ENCODE data around the gene AMD1.
"Not testable (repeated sequence)": the region's sequence is repeated elsewhere in the genome, so short reads cannot be mapped to it uniquely, and the experiment has no call there.

The AMD1 gene

DNA sequence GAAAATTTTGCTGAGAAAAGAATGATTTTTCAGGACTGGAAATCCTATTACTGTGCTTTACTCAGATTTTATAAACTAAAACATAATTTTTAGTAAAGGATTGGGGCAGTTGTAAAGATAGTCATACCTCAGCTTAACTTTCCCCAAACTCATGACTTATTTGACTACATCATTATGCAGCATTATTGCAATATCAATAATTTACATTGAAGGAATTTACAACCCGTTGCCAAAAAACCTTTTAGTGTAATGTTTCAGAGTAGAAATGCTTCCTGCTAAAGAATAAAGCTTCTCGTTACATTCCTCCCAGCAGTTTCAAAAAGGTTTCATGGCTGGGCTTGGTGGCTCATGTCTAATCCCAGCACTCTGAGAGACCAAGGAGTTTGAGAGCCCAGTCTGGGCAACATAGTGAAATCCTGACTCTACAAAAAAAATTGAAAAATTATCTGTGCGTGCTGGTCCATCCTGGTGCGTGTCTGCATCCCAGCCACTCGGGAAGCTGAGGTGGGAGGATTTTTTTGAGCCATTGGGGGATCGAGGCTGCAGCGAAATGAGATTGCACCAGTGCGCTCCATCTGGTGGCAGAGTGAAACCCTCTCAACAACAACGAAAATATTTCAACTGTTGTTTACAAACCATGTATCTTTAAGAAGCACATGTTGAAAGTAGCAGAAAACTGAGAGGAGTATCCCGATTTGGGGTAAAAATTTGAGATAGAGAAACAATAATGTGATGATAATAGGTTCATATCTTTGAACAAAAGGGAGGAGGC, 4.4 kb downstream of the AMD1 start:
- DNase-seq (ENCODE audit: low spot score) = no peak

DNA sequence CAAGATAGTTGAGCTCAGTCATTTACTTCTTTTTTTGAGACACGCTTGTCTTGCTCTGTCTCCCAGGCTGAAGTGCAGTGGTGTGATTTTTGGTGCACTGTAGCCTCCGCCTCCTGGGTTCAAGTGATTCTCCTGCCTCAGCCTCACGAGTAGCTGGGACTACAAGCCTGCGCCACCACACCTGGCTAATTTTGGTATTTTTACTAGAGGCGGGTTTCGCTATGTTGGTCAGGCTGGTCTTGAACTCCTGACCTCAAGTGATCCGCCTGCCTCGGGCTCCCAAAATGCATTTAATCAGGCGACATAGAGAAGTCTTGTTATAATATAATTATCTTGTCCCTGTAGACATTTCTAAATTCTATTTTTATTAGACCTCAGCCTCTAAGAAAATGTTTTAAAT, 6.1 kb downstream of the AMD1 start:
- DNase-seq (ENCODE audit: low spot score) = no peak

DNA sequence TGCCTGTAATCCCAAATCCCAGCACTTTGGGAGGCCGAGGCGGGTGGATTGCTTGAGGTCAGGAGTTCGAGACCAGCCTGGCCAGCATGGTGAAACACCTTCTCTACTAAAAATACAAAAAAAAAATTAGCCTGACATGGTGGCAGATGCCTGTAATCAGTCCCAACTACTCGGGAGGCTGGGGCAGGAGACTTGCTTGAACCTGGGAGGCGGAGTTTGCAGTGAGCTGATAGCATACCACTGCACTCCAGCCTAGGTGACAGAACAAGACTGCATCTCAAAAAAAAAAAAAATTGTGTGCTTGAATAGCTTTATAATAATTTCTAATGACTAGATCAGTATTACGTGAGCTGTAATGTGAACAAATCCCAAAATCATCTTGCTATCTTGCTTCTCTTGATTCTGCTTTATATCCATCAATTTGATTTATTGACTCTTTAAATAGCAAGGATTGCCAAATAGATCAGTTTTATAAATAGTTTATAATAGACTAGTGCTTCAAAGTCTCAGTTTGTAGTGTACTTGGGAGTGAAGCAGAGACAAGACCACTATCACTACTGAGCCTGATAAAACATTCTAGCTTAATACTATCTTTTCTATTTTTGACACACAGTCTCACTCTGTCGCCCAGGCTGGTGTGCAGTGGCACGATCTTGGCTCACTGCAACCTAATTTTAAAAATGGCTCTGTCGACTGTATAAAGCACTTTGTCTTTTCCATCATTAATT, 7.1 kb downstream of the AMD1 start:
- no peak for DNase-seq (ENCODE audit: low spot score)

DNA sequence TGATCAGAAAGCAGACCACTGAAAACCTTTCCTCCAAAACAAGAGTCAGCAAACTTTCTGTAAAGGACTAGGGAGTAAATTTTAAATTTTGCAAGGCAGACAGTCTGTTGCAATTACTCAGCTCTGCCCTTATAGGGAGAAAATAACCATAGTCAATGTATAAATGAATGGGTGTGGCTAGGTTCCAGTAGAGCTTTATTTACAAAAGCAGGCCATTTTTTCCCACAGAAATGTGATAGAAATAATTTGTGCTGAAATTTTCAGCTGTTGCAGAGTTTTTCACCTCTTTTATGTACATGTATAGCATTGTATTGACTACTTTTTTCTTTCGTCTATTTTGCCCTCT, 7.7 kb downstream of the AMD1 start:
- DNase-seq (ENCODE audit: low spot score) = no peak

DNA sequence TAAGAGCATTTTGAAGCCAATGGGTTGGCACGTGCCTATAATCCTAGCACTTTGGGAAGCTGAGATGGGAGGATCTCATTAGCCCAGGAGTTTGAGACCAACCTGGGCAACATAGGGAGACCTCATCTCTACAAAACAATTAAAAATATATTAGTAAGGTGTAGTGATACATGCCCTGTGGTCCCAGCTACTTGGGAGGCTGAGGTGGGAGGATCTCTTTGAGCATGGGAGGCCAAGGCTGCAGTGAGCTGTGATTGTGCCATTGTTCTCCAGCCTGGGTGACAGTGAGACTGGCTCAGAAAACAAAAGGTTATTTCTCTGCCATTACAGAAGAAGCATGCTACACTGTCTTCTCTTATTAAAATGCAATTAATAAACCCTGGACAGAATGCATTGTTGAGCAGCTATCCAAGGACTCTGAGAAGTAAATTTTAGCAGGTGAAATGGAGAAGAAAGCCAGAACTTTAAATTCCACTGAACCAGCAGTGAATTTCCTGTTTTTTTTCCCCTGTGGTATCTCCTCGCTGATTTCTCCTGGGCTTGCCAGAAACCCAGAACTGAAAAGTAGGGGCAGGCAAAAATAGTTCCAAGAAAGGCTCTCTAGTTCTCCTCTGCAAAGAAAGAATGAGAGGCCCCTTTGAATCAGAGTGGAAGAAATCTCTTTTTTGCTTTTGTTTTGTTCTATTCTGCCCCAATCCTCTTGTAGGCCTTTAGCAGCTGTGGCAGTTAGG, 8.4 kb downstream of the AMD1 start:
- DNase-seq (ENCODE audit: low spot score) = no peak

DNA sequence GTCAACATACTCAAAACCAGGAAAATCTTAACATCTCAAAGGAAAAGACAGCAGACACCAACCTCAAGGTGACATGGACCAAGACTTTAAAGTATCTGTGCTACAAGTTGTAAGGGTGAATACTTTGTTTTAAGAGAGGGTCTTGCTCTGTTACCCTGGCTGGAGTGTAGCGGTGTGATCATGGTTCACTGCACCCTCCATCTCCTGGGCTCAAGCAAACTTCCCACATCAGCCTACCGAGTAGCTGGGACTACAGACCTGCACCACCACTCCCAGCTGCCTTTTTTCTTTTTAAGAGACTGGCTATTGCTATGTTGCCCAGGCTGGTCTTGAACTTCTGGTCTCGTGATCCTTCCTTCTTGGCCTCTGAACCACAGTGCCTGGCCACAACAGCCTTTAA, 9.7 kb downstream of the AMD1 start:
- DNase-seq (ENCODE audit: low spot score) = no peak

DNA sequence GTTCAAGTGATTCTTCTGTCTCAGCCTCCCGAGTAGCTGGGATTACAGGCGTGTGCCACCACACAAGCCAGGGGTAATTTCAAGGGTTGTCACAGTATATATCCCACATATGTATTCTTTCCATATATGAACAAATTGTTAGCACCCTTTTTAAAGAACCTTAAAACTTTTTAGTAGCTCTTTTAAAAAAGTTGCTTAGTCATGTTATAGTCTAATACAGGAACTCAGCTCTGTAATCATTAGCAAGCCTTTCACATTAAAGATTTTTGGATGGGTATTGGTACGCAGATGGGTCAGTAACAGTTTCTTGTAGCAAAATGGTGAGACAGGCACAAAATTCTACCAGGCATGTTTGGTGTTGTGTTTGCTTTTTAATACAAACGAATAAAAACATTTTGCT, 10.9 kb downstream of the AMD1 start:
- DNase-seq (ENCODE audit: low spot score) = no peak

DNA sequence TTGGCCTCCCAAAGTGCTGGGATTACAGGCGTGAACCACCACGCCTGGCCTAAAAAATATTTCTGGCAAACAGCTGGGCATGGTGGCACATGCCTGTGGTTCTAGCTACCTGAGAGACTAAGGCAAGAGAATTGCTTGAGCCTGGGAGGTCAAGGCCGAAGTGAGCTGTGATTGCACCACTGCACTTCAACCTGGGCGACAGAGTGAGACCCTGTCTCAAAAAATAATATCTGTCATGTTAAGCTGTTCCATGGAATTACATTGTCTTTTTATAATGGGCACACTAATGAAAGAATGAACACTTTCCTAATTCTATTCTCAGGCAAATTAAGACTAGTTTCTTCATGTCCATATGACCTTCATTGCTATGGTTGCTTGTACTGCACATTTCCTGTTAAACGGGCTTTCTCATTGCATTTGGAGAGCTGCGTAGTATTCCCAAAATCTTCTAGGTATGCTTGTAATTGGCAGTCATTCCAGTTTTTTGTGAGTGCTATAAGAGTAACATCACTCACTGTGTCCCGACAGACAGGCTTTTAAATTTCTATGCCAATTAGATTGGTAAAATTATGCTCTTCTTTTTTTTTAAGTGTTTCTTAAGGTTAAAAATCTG, 12.1 kb downstream of the AMD1 start:
- no peak for DNase-seq (ENCODE audit: low spot score)

DNA sequence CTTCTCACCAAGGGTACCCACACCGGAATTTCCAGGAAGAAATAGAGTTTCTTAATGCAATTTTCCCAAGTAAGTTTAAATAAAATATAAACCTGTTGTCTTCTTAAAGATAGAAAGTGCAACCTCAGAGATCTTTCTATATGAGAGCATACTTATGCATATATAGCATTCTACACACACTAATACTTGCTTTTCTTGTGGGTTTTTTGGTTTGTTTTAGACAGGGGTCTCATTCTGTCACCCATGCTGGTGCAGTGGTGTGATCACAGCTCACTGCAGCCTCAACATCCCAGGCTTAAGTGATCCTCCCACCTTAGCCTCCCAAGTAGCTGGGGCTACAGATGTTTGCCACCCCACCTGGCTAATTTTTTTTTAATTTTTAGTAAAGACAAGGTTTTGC, 15.7 kb downstream of the AMD1 start:
- no peak for DNase-seq (ENCODE audit: low spot score)

DNA sequence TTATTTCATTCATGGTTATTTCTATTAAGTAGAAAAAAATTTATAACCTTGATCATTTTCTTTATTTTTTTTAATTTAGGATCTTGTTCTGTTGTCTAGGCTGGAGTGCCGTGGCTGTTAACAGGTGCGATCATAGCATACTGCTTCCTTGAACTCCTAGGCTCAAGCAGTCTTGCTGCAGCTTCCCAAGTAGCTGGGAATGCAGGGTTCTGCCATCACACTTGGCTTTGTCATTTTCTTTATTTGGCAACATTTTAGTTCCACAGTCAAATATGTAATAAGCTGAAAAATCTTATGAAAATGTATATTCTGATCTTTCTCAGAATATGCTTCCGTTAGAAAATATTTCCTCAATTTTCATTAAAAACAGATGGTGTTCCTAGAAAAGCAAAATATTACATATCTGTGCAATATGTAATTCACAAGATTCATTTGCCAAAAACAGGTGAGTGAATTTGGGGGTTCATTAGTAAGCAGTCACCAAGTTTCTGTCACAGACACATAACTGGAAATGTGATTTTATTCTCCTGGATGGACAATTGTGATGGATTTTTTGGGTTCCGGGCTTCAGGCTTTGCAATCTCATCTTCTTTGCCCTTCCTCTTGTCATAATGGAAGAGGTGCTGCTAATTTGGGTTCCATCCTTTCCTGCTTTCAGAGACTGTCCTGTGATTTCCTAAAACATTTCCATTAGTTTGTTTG, 21.5 kb downstream of the AMD1 start:
- no peak for DNase-seq (ENCODE audit: low spot score)

DNA sequence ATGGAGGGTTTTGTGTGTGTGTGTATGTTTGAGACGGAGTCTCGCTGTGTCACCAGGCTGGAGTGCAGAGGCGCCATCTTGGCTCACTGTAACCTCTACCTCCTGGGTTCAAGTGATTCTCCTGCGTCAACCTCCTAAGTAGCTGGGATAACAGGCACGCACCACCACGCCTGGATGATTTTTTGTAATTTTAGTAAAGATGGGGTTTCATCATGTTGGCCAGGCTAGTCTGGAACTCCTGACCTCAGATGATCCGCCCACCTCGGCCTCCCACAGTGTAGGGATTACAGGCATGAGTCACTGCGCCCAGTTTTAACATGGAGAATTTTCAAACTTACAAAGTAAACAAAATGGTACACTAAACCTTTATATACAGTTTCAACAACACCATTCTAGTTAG, 22.8 kb downstream of the AMD1 start:
- no peak for DNase-seq (ENCODE audit: low spot score)

DNA sequence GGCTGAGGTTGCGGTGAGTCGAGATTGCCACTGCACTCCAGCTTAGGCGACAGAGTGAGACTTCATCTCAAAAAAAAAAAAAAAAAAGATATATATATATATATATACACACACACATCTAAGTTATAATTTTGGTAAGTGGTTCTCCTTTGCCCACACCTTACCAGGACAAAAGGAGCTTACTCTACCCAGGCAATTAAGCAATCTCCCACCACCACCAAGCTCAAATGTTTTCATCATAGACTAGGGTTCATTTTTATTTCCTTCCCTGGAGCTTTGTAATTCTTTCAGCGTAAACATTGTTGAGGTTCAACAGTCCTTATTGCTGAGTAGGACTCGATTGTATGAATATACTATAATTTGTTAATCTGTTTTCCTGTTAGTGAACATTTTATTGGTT, 23.5 kb downstream of the AMD1 start:
- DNase-seq (ENCODE audit: low spot score) = no peak

DNA sequence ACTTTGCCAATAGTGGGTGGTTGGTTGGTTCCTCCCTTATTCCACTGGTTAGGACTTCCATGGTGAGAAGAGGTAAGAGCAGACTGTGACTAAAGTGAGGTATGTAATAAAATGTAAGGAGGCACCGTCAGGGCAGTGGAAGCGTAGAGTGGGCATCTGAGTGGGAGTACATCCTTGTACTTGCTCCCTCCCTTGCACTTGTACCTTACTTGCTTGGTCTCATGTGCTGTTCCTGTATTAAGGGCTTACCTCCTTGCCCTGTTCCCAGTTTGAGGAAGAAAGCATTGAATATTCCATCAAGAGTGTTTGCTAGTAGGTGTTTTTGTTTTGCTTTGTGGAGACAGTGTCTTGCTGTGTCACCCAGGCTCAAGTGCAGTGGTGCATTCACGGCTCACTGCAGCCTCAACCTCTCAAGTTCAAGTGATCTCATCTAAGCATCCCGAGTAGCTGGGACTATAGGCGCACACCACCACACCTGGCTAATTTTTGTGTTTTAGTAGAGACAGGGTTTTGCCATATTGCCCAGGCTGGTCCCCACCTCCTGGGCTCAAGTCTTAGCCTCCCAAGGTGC, 25.5 kb downstream of the AMD1 start:
- no peak for DNase-seq (ENCODE audit: low spot score)

DNA sequence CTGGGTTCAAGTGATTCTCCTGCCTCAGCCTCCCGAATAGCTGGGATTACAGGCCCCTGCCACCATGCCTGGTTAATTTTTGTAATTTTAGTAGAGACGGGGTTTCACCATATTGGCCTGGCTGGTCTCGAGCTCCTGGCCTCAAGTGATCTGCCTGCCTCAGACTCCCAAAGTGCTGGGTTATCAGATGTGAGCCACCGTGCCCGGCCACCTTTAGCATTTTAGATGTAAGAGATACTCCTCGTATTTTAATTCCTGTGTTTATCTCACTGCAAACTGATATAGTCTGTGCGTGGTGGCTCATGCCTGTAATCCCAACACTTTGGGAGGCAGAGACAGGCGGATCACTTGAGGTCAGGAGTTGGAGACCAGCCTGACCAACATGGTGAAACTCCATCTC, 27.0 kb downstream of the AMD1 start:
- DNase-seq (ENCODE audit: low spot score) = not testable (repeated sequence)

DNA sequence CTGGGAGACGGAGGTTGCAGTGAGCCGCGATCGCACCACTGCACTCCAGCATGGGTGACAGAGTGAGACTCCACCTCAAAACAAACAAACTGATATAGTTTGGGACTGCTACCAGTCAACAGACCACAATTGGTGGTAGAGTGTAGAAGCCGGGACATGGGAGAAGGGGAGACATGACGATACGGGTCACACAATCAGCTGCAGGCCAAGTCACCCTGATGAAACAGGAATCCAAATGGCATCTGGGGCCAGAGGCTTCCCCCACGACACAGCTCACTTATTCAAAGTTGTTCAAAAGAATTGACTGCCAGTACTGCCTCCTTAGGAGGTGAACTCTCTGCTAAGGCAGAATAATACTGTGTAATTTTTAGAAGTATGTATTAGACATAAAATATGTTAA, 27.5 kb downstream of the AMD1 start:
- no peak for DNase-seq (ENCODE audit: low spot score)

DNA sequence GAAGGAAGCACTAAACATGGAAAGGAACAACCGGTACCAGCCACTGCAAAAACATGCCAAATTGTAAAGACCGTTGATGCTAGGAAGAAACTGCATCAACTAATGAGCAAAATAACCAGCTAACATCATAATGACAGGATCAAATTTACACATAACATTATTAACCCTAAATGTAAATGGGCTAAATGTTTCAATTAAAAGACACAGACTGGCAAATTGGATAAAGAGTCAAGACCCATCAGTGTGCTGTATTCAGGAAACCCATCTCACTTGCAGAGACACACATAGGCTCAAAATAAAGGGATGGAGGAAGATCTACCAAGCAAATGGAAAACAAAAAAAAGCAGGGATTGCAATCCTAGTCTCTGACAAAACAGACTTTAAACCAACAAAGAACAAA, 31.7 kb downstream of the AMD1 start:
- not testable (repeated sequence) for DNase-seq (ENCODE audit: low spot score)

DNA sequence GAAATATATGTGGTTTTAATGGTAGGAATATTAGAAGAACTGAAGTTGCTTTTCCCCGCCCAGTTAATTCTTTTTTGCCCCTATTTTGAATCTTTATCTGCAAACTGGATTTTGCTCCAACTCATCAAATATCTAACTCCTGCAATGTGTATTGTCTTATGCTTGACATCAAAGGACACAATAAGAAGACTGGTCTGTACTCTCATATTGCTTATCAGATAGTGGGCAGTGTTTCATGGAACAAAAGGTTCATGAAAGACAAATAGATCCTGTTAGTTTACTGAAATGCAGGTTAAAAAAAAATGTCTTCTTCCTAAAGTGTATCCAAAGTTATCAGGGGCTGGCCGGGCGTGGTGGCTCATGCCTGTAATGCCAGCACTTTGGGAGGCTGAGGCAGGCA, 56.2 kb downstream of the AMD1 start:
- DNase-seq (ENCODE audit: low spot score) = no peak

DNA sequence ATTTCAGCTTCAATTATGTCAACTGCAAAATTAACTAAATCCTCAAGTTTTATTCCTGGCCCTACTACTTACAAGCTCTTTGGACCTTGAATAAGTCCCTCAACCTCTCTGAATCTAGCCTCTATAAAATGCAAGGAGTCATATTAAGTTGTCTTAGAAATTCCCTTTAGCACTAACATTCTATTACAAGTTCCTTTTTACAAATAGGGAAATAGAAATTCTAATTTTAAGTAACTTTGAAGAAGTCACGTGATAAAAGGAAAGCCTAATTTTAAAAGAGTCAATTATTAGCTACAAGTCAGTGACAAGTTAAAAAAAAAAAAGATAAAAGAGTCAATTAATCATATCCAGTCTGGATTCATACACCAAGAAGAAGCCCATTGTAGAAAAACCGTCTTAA, 59.3 kb downstream of the AMD1 start:
- no peak for DNase-seq (ENCODE audit: low spot score)

DNA sequence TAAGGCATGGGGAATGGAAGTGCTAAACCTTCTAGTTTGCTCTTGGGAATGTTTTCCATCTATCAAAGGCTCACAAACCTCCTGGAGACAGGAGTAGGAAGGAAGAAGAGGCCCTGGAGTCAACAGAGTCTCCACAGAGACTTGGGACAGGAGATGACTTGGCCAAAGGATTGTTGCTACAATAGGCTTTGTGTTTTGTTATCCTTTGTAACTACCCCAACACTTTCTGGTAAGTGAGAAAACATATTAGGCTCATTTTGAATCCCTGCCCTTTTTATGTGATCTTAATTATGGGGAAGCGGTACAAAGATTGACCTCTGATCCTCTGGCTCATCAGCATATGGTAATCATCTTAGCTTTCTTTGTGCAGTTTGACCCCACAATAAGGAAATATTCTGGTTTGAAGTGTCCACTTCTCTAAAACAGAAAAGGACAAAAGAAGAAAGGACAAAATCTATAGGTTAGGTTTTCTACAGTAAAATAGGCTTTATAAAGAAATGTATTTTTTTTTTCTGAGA, 59.9 kb downstream of the AMD1 start:
- DNase-seq (ENCODE audit: low spot score) = no peak

DNA sequence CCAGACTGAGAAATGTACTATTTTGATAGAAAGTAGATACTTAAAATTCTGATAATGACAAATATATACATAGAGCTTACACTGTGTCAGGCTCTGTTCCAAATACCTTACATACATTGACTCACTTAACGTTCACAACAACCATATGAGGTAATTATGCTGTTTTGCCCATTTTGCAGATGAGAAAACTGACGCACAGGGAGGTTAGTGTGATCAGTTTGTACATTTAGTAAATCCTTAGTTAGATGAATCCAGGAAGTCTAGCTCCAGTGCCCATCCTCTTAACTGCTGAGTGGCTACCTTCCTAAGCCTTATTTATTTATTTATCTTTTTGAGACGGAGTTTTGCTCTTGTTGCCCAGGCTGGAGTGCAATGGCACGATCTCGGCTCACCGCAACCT, 60.6 kb downstream of the AMD1 start:
- no peak for DNase-seq (ENCODE audit: low spot score)

DNA sequence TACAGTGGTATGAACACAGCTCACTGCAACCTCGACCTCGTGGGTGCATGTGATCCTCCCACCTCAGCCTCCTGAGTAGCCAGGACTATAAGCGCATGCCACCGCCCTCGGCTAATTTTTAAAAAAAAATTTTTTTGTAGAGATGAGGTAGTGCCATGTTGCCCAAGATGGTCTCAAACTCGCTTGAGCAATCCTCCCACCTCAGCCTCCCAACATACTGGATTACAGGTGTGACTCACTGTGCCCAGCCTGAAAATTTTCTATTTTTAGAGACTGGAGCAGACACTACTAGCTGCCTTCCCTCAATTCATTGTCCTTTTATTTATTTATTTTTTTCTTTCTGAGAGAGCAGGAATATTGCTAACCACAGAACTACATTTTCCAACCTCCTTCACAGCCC, 63.6 kb downstream of the AMD1 start:
- no peak for DNase-seq (ENCODE audit: low spot score)
